Omental fat pad (tissue), 4 donors: ENCODE measurements around the gene NTNG2. TPM values are rescaled to one million over a fixed set of nuclear protein-coding genes. Genes with fewer than 3 reads are reported as not detected.

Experiments
- ATAC-seq: fragments of 150-250 bp; one replicate; pipeline ENCODE4 v1.9.1; 2016; ENCODE audit warnings: mild to moderate bottlenecking, moderate library complexity; ENCODE audit not compliant: low FRiP score
- DNase-seq: peaks from one replicate; pipeline ENCODE4 v3.0.0-alpha.2; 2019; ENCODE audit warnings: low spot score
- total RNA-seq, 4 donors: library from RNA; depleted of rRNA; stranded (reverse); fragments of >200 nt; gene quantifications; one replicate each; pipeline ENCODE4 v1.1.0, GENCODE V29; 2016
- TF ChIP-seq, protein P1 (sequence below), 3 donors: fragments of 450-650 bp; IDR thresholded peaks; one replicate each; pipeline ENCODE4 v1.5.1; 2016 to 2017; ENCODE audit warnings: antibody characterized with exemption in 3 of 3, mild to moderate bottlenecking in 3 of 3, moderate library complexity in 2 of 3

Gene NTNG2
- total RNA-seq, 4 donors from 2014 or later: 1.8 to 4.2 (median 2.9) TPM

DNA sequence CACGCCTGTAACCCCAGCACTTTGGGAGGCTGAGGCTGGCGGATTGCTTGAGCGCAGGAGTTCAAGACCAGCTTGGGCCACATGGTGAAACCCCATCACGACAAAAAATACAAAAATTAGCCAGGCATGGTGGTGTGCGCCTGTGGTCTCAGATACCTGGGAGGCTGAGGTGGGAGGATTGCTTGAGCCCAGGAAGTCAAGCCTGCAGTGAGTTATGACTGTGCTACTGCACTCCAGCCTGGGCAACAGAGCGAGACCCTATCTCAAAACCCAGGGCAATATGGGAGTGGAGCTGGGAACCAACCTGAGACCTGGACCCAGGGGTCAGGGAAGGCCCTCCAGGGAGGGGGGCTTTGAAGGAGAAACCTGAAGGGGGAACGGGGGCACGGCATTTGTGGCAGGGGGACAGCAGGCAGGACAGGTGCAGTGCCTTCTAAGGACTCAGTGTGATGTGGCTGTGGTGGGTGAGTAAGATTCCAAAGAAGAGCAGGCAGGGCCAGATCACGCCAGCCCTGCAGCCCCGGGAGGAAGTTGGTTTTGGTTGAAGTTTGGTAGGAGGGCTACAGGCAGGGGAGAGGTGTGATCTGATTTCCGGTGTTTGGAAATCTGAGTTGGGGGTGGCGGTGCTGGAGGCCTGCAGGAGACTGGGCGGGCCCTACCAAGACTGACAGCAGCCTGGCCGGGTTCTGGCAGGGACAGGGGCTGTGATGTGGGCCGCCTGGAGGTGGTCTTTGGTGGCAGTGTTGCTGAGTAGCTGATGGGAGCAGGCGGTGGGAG, 46.2 kb downstream of the NTNG2 start:
- ATAC-seq (no peak), DNase-seq (no peak)
- TF ChIP-seq, protein P1, sequence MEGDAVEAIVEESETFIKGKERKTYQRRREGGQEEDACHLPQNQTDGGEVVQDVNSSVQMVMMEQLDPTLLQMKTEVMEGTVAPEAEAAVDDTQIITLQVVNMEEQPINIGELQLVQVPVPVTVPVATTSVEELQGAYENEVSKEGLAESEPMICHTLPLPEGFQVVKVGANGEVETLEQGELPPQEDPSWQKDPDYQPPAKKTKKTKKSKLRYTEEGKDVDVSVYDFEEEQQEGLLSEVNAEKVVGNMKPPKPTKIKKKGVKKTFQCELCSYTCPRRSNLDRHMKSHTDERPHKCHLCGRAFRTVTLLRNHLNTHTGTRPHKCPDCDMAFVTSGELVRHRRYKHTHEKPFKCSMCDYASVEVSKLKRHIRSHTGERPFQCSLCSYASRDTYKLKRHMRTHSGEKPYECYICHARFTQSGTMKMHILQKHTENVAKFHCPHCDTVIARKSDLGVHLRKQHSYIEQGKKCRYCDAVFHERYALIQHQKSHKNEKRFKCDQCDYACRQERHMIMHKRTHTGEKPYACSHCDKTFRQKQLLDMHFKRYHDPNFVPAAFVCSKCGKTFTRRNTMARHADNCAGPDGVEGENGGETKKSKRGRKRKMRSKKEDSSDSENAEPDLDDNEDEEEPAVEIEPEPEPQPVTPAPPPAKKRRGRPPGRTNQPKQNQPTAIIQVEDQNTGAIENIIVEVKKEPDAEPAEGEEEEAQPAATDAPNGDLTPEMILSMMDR (IDR thresholded peaks at IDR 0.05): no peak

DNA sequence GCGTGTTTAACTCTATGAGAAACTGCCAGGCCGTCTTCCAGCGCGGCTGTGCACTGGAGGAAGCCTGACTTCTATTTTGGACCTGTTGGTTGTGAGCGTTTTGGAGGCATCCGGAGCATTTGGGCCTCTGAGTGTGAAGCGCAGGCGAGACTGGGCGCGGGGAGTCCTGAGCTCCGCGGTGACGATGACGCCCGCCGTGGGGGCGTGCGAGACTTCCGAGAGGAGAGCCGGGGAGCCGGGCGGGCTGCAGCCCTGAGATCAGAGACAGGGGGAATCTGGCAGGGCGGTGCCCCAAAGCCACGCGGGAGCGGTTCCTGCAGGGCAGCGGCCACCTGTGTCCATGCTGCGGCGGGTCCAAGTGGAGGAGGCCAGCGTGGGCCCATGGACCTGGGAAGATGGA, 47.4 kb downstream of the NTNG2 start:
- ATAC-seq (no peak), DNase-seq (no peak)
- TF ChIP-seq, protein P1 (IDR thresholded peaks at IDR 0.05): no peak

DNA sequence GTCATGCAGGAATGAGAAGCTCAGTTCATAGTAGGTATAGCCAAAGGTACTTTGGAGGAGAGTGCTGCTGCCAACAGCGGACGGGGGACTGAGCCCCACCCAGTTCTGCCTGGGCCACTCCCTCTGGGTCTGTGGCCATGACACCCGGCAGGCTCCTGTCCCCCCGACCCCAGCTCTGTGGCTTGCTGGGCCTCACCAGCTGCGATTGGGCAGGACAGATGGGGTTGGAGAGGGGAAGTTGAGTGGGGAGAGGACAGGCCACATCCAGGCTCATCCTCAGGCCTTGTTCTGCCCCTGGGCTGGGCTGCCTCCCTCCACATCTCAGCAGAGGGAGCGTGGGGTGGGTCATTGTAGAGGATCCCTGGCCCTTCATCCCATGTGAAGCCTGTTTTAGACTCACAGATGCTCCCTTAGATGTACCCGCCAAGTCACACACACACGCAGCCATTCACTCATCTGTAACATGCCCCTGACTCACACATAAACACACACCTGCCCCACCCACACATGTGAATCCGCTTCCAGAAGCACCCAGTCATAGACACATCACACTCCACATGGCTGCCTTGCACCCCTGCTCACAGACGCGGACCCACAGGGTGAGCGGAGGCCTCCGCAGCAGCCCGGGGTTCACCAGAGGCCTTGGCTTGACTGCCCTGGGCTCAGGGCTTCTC, 48.8 kb downstream of the NTNG2 start:
- DNase-seq: no peak
- TF ChIP-seq, protein P1 (IDR thresholded peaks at IDR 0.05): no peak
- ATAC-seq: no peak

DNA sequence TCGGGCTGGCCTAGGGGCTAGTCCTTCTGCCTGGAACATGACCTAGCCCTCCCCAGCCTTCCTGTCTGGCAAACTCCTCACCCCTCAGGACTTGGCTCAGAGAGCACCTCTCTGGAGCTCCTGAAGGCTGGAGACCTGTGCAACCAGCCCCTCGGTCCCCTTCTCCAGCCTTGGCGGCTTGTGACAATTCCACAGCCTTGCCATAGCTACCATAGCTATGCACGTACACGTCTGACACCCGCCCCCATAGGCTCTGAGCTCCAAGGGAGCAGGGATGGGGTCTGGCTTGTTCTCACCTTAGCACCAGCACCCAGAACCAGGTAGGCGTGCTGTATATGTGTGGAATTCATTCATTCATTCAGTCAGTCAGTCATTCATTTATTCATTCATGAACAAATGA, 49.7 kb downstream of the NTNG2 start:
- TF ChIP-seq, protein P1 (IDR thresholded peaks at IDR 0.05): no peak
- ATAC-seq (no peak), DNase-seq (no peak)

DNA sequence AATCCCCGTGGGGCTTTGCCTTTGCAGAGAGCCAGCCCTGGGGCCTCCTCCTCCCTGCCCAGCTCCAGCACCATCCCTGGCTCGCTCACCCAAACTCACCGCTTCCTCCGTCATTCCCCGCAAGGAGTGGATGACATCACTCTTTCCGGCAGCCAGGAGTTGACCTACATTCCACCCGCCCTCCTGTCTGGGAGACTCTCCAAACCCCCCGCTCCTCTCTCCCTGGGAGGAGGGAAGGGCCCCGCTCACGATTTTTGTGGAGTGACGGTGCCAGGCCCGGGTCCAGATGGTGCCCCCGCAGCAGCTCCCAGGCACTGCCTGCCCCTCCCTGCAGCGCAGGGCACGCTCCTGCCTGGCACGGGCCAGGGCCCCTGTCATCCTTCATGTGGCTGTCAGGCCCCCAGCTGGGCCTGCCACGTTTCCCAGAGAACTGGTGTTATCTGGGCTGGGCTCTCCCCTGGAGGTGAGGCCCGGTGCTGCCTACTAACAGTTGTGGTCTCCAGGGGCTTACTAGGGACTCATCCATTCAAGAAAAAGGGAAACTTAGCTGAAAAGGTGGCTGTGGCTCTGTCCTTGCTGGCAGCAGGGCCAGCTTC, 52.3 kb downstream of the NTNG2 start:
- ATAC-seq (peak; percentile 95), DNase-seq (peak; percentile 39)
- TF ChIP-seq, protein P1 (IDR thresholded peaks at IDR 0.05): no peak

DNA sequence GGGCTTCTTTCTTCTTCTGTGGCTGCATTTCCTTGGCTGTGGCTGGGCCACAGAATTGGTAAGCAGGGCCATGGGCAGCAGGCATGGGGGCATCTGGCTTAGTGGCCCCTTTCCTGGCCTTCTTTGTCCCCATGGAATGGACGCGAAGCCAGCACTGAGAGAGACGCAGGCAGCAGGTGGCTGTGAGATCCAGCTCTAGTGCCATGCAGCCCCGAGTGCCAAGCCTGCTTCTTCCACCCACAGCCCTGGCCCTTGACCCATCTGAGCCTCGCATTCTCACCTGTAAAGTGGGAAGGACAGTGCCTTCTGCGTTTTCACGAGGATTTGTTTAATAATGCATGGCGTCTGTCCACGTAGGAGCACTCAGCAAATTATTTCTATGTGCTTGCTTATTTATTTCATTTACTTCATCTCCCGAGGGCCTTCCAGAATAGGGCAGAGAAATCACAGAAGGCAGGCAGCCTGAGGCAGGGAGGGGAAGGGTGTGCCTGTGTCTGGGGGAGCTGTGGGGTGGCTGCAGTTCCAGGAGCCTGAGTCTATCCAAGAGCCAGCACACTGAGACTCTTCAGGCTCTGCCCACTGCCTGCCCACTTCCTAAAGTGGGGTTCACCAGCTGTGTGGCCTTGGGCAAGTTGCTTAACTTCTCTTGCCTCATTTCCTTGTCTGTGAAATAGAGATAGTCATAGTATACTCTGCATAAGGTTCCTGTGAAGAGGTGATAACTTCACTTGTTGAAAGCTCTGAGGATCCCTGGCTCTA, 55.2 kb downstream of the NTNG2 start:
- TF ChIP-seq, protein P1 (IDR thresholded peaks at IDR 0.05): no peak
- ATAC-seq (peak; percentile 13), DNase-seq (no peak)
